ENCODE measurements around the gene SRF.

- TF ChIP-seq CTCF (conservative IDR thresholded peaks at IDR 0.05; ENCODE audit: low read length) (peak; percentile 43; the same call in 1 of the 2 replicates), EZH2phosphoT487 (IDR thresholded peaks at IDR 0.05; ENCODE audit: borderline replicate concordance, low read depth, low read length) (no peak)
These were observed 40.9 kb downstream of the SRF start for GRCh38 chr6:43211955-43212354.

Data from OCI-LY7 (cell line).